ENCODE results near the gene RABGAP1L. TPM values are rescaled to one million over a fixed set of nuclear protein-coding genes. Genes with fewer than 3 reads are reported as not detected.
A peak's percentile ranks its signal among the peaks of the same experiment; 100 is the strongest.

The RABGAP1L gene
- total RNA-seq, 4 donors from 2014 or later = 31.2 to 115 (median 62.5) TPM

- H3K9me3 ChIP-seq = no peaks in the 10 kb centered on the region
- no peak for ATAC-seq
- TF ChIP-seq CTCF (IDR thresholded peaks at IDR 0.05) (peak in 2 of 4 experiments; percentile 8 to 10), EP300 (IDR thresholded peaks at IDR 0.05) (no peak), POLR2A (IDR thresholded peaks at IDR 0.05) (peak in 1 of 2 donors; percentile 10), POLR2AphosphoS5 (IDR thresholded peaks at IDR 0.05) (no peak)
- WGBS, 2 donors (ENCODE audit: low coverage in 1 of 2) = 0% methylated on average over 3 to 9 of the region's 71 CpGs
- H3K36me3 ChIP-seq = peaks cover 0 to 6% of the 10 kb centered on the region in 2 donors
- peaks cover 0 to 65% (median 0%) of the 10 kb centered on the region in 3 donors for H3K4me1 ChIP-seq
- no peaks in the 10 kb centered on the region for H3K27me3 ChIP-seq
- H3K27ac ChIP-seq = peak within 1 kb of the TSS; percentile 93 to 98 (median 96)
- H3K4me3 ChIP-seq = peak within 1 kb of the TSS; percentile 72 to 97
Measured at GRCh38 chr1:174999936-175000696, 840.8 kb downstream of the RABGAP1L start, which contains the start of gene CACYBP. Gene CACYBP, plus strand, starts transcription at chr1:174999947. Its CDS starts 234 bp downstream, at chr1:175000181.

DNA sequence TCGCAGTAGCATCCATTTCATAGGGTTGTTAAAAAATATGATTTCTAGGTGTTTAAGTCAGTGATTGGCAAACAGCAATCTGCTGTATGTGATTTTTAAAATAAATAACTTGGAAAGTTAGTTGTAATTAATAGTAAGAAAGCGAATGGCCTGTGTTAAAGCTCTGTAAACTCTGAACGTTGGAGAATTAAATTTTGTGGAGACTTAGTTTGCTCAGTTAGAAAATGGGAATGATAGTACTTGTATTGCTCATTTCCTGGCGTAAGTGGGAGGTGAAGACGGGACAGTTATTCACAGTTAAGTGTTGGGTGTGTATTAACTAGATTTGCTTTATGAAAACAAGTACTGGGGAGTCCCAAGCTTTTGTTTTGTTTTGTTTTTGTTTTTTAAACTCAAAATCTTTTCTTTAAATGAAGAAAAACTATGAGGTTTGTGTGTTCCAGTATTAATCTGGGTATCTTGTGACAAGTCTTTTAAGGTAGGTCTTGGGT lies 841.4 kb downstream of the RABGAP1L start:
- no peaks in the 10 kb centered on the region for H3K9me3 ChIP-seq
- peaks cover 0 to 11% of the 10 kb centered on the region in 2 donors for H3K36me3 ChIP-seq
- no peaks in the 10 kb centered on the region for H3K27me3 ChIP-seq
- peaks cover 0 to 65% (median 0%) of the 10 kb centered on the region in 3 donors for H3K4me1 ChIP-seq
- TF ChIP-seq POLR2A (IDR thresholded peaks at IDR 0.05) = no peak
- TF ChIP-seq CTCF (IDR thresholded peaks at IDR 0.05) = no peak
- TF ChIP-seq POLR2AphosphoS5 (IDR thresholded peaks at IDR 0.05) = no peak
- WGBS, 2 donors (ENCODE audit: low coverage in 1 of 2) = 2 to 4% methylated on average over 5 of the region's 5 CpGs
- H3K27ac ChIP-seq = peak overlapping the region; percentile 36 to 98 (median 94)
- H3K4me3 ChIP-seq = peak overlapping the region; percentile 72 to 97
- ATAC-seq = no peak

DNA sequence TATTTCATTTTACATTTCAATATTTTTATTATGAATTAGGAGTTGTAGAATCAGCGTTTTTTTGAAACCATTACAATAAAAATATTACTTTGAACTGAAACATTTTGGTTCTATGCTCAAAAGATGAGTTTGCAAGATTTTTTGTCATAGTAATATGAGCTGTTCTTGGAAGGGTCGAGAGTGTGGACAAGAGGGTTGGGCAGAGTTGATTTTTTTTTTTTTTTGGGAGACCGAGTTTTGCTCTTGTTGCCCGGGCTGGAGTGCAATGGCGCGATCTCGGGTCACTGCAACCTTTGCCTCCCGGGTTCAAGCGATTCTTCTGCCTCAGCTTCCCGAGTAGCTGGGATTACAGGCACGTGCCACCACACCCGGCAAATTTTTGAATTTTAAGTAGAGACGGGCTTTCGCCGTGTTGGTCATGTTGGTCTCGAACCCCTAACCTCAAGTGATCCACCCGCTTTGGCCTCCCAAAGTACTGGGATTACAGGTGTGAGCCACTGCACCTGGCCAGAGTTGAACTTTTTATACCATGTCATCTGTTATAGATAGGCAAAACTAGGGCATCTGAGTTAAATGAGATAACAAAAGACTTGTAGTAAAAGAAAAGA lies 843.7 kb downstream of the RABGAP1L start:
- ATAC-seq = no peak

DNA sequence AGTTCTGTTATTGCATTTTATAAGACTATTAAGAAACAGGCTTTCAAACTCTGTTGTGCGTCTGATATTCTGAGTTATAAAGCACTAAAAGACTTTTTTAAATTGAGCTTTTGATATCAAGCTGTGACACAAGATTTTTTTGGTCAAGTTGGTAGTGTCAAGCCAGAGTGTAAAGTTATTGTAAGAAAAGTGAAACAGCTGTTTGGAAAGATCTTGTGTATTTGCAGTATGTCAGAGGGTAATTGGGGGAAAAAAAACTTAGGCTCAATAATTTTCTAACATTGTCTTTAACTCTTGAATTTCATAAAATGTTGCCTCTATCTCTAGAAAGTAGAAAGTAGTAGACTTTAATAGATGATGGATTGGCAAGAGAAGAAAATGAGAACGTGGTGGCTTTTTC lies 844.2 kb downstream of the RABGAP1L start:
- Histone ChIP-seq H3K27me3 (no peaks in the 10 kb centered on the region), H3K4me3 (no peak overlapping the region), H3K4me1 (peaks cover 0 to 48% (median 0%) of the 10 kb centered on the region in 3 donors), H3K36me3 (peaks cover 0 to 33% of the 10 kb centered on the region in 2 donors), H3K9me3 (no peaks in the 10 kb centered on the region), H3K27ac (no peak overlapping the region)
- 42 to 73% methylated on average over 2 of the region's 2 CpGs for WGBS, 2 donors (ENCODE audit: low coverage in 1 of 2)
- ATAC-seq = no peak
- TF ChIP-seq EP300 (IDR thresholded peaks at IDR 0.05) (no peak), POLR2AphosphoS5 (IDR thresholded peaks at IDR 0.05) (no peak), POLR2A (IDR thresholded peaks at IDR 0.05) (no peak), CTCF (IDR thresholded peaks at IDR 0.05) (no peak)

More for the DNA sequence above, 843.7 kb downstream of the RABGAP1L start:
- TF ChIP-seq POLR2AphosphoS5 (IDR thresholded peaks at IDR 0.05) = no peak
- no peak for TF ChIP-seq POLR2A (IDR thresholded peaks at IDR 0.05)
- TF ChIP-seq CTCF (IDR thresholded peaks at IDR 0.05) = no peak
- no peak for TF ChIP-seq EP300 (IDR thresholded peaks at IDR 0.05)
- no peak overlapping the region for H3K4me3 ChIP-seq
- no peaks in the 10 kb centered on the region for H3K9me3 ChIP-seq
- 67 to 73% methylated on average over 1 to 14 of the region's 17 CpGs for WGBS, 2 donors (ENCODE audit: low coverage in 1 of 2)
- H3K27ac ChIP-seq = no peak overlapping the region
- H3K36me3 ChIP-seq = peaks cover 0 to 28% of the 10 kb centered on the region in 2 donors
- peaks cover 0 to 53% (median 0%) of the 10 kb centered on the region in 3 donors for H3K4me1 ChIP-seq
- no peaks in the 10 kb centered on the region for H3K27me3 ChIP-seq

Data from gastroesophageal sphincter (tissue), 4 donors.